ENCODE results near the gene ABCA5.

Gene ABCA5

DNA sequence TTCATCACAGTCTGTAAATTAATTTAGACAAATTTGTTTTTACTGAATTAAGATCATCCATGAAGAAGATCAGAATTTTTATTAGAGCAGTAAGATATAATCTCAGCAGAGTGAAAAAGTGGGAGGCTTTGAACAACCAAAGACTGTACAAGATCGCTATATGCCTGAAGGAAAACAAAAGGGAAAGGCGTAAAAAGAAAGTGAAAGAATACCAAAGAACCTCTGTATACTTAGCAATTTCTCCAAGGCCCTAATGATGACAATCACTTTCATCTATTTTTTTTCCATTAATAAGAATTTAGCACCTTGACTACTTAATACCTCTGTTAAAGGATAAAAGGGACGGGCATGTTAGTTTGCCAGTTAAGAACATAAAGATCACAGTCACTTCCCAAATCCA lies 59.7 kb downstream of the ABCA5 start:
- no peak for DNase-seq (ENCODE audit: low read depth)

DNA sequence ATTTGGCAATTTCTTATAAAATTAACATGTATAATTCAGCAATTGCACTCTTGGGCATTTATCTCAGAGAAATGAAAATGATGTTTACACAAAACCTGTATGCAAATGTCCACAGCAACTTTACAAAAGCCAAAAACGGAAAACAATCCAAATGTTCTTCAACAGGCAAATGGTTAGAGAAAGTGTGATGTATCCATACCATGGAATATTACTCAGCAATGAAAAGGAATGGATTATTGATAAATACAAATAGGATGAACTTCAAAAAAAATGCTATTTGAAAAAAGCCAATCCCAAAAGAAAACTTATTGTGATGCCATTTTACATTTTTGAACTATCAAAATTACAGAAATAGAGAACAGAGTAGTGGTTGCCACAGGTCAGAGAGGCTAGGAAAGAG lies 61.1 kb downstream of the ABCA5 start:
- DNase-seq (ENCODE audit: low read depth), result no peak

DNA sequence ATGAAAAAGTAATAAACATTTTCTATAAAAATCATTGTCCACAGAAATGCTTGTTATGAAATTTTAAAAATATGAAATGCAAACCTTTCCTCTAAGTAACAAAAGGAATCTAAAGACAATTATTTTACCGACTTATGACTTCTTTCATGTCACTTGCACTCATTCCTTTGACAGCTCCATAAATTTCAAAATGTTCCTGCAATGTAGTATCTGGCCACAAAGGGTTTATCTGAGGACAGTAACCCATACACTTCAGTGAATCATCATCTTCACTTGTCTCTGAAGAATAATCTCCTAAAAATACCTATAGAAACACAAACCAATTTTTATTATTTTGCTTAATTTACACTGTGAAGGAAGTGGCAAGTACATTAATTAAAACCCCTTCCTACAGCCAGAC lies 72.7 kb downstream of the ABCA5 start:
- no peak for DNase-seq (ENCODE audit: low read depth)

DNA sequence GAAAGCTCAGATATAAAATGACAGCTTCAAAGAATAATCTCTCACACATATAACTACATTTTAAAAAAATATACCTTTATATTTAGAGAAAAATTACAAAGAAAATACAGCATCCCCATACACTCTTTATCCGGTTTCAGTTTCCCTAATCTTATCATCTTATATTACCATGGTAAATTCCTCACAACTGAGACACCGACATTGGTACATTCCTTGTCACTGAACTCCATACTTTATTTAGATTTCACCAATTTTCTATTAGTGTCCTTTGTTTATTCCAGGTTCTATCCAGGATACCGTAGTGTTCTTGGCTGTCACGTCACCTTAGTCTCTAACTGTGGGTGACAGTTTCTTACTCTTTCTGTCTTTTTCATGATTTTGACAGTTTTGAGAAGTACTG lies 76.3 kb downstream of the ABCA5 start:
- no peak for DNase-seq (ENCODE audit: low read depth)

DNA sequence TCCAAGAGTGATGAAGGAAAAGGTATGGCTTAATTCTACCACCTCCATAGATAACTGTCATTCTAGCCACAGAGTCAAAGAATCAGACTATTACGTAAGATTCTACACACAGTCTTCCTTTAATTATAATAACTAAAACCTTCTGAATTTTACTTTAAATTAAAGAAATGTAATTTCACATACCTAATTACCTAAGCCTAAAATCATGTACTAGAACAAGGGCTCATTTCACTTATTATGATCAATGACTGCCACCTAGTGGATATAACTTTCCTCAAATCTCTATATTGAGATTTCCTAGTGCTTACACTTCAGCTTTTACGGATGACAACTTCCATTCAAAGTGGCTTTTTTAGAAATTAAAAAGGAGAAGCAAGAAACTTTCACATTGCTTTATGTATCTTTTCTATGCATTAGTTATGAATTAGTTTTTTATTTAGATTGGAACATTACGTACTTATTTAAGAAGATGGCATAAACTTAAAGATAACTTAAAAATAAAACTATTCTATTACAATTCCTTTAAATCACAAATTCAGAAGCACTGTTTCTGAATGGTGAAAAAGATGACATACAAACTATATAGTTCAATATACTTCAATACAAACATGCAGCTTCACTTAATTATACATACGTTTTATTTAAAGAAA lies 80.1 kb downstream of the ABCA5 start:
- DNase-seq (ENCODE audit: low read depth), result no peak

DNA sequence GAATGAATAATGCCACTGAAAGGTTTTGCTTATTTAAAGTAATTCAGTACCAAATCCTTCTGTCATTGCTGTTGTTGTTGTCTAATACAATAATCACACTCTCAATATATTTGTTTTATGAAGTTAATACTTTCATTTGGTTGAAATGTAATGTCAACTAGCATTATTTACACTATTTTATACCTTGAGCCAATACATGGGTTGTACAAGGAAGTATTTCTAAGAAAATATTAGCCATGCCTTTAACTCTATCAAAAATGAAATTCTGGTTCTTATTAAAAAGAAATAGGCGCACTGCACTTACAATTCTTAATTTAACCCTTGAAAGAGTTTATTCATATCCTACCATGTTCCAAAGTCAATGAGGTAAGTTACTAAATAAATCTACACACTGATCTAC lies 80.7 kb downstream of the ABCA5 start:
- DNase-seq (ENCODE audit: low read depth), result no peak

DNA sequence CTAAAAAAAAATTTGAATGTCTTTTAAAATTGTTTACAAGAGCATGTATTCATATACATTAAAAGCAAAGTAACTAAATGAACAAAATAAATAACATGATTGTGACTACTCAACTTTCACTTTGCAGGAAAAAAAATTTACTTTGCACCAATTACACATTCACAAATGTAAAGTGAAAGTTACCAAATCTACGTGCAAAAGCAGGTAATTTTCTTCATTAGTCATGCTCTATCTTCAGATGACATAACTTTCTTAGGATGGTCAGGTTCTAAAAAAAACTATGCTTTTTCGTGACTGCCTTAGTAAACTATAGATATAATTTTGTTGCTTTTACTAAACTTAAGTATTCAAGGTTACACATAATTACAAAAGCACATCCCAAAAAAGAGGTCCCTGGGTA lies 81.3 kb downstream of the ABCA5 start:
- DNase-seq (ENCODE audit: low read depth), result no peak

DNA sequence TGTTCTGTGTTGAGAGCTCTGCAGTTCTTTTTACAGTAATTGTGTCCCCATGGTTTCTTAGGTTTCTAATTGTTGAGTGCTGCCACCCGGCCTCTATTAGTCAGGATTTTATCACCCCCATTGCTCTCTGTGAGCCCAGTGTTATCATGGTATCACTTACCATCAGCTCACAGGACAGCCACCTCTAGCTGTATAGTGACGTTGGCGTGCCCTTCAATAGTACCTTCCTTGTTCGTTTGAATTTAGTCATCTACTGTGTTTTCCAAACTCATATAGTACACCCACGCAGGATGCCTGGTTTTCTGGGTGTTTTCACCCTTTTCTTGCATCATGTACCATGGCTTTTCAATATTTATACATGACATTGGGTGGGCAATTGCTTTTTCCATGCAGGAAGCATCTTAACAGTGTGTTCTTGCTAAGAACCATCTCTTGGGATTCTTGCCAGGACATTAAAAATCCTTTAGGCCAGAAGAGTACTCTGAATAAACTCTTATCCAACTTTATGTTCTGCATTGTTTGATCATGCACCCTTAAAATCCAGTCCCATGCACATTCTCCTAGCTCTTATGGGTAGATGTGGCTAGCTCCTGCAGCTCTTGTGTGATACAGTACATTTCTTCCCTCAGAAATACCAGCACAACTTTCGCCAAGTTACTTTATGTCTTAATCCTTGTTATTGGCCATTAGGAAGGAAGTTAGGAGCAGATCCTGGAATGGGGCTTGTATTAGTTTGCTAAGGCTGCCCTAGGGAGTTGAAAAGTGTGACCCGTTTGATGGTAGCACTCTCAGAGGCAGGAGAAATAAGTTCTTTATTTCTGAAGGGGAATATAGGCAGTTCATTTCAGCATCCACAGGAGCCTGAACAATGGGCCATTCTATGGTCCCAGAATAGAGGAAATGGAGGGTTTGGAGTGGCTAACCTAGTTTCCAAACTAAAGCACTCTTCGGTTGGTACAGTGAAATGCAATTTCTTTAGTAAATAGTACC lies 87.0 kb downstream of the ABCA5 start:
- no peak for DNase-seq (ENCODE audit: low read depth)

DNA sequence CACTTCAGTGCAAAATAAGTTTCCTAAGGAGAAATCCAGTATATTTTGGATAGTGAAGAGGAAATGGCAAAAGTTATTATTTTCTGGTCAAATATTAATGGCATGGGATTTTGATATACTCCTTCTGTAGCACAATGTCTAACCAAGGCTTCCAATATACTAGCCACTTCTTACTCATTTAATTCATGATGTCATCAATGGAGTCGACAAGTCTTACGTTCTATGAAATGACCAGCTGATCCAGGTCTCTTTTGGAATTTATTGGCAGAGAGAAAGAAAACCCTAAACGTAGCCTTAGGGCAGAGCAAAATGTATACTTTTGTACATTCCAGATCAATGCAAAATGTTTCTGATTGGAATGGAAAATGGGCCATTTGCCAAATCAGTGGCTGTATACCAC lies 90.0 kb downstream of the ABCA5 start:
- DNase-seq (ENCODE audit: low read depth), result no peak

DNA sequence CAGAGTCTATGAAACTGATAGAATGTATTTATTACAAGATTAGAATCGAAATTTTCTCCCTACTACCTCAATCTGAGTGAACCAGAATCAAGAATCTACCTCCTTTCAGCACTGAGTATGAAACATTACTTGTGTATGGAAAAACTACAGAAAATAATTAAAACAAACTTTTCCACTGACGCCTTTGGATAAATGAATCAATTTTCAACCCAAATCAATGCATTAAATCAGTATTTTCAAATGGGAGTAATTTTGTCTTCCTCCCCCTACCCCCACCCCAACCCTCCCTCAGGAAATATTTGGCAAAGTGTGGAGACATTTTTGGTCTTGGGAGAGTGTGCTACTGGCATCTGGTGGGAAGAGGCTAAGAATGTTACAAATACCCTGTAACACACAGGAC lies 90.5 kb downstream of the ABCA5 start:
- DNase-seq (ENCODE audit: low read depth), result no peak

DNA sequence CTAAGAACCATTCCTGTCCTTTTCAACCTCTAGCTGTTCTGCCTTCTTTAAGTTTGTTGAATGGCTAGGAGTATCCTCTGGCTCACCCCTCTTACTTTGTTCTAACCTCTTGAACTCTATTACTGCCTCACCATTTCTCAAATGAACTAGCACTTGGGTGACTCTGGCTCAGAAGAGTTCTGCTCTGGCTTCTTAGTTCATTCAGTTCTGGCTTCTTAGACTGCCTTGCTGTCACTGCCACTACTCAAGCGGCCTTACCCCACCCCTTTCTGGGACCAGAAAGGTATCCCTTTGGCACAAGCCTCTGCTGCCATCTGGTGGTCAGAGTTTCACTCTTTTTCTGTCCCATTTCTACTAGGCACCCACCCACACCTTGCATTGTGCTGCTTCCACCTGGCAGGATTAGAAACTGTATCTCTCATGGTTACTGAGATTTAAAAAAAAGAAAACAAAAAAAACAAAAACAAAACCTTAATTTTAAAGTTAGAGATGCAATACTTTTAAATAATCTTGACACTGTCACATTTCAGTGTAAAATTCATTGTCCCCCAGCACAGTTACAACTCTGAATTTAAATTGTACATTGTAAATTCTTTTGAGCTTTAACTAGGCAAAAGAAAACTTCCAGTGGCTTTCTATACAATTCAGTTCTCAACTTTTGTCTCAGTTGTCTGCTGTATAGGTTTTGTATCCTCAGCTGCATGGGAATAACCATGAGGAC lies 91.4 kb downstream of the ABCA5 start:
- DNase-seq (ENCODE audit: low read depth), result peak; percentile 76

DNA sequence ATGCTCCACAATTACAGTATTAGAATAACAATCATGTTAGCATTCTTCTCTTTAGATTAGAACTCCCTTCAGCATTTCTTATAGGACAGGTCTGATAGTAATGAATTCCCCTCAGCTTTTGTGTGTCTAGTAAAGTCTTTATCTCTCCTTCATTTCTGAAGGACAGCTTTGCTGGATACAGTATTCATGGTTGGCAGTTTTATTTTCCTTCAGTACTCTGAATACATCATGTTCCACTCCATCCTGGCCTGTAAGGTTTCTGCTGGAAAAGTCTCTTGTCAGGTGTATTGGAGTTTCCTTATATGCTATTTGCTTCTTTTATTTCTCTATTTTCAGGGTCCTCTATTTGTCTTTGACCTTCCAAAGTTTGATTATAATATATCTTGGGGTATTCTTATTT lies 94.3 kb downstream of the ABCA5 start:
- no peak for DNase-seq (ENCODE audit: low read depth)

DNA sequence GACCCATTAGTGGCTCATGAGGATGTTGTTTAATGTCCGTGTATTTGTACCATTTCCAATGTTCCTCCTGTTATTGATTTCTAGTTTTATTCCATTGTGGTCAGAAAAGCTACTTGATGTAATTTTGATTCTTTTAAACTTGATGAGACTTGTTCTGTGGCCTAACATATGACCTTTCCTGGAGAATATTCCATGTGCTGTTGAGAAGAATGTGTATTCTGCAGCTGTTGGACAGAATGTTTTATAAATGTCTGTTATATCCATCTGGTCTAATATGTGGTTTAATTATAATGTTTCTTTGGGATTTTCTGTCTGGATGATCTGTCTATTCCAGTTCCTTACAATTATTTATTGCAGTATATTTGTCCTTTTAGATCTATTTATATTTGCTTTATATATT lies 95.4 kb downstream of the ABCA5 start:
- DNase-seq (ENCODE audit: low read depth), result no peak

DNA sequence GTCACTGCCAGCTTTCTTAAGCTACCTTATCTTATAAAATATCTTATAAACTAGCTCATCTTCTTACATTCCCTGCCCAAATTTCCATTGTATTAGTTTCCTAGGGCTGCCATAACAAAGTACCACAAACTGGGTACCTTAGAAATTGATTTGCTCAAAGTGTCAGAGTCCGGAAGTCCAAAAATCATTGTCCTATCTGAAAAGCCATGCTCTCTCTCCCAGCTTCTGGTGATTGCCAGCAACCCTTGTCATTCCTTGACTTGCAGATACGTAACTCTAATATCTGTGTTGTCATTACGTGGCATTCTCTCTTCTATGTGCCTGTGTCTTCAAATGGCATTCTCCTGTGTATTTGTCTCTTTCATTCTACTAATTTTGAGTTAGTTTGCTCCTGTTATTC lies 96.0 kb downstream of the ABCA5 start:
- DNase-seq (ENCODE audit: low read depth), result no peak

DNA sequence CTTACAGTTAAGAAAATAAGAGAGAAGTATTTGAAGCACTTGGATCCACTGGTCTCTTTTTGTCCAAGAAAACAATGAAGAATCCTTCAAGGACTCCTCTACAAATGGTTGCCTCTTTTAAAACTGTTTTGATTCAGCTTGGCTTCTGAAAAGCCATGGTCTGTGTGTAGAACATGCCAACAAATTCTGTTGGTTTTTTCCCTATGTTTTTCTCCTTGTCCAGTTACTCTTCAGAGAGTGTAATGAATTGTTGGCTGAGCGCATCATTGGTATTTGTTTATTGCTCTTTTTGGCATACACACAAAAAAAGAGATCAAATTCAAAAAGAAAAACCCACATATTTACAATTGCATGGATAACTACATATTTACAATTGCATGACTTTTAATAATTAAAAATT lies 98.4 kb downstream of the ABCA5 start, which contains the start of gene ABCA10:
TSS of gene ABCA10 (minus strand) at position 249 of the 400 bp plus-strand sequence. CDS start 3,466 bp downstream, outside the sequence.
- DNase-seq (ENCODE audit: low read depth), result no peak

DNA sequence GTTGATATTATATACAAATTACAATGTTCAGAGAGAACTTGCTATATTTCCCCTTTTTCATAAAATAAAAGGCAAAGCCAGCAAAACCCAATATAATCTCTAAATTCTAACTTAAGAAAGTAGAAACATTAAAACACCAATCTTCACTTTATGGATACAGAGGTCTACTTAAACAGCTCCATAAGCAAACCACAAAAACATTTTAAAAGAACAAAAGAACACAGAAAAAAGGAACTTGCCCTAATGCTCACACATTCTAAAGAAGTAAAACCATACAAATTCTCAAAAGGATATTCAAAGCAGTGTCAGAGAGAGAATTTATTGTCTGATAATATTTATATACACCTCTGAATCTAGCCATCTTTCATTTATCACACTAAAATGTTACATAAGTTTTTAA lies 98.9 kb downstream of the ABCA5 start:
- DNase-seq (ENCODE audit: low read depth), result no peak

DNA sequence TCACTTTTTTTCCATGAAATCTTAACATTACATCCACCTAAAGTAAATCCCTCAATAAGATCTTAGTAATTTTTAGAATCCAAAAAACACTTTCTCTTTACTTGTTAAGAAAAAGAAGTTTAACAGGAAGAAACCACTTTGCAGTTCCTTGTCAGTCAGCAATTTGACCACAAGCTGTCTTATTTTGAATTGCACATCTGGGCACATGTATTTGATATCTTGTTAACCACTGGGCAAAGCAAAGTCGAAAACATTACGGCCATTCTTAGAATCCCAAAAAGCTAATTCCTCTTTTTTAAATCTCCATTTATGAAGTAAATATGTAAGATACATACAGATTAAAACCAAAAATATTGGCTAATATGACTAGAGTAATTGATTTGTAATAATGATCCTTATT lies 99.4 kb downstream of the ABCA5 start:
- no peak for DNase-seq (ENCODE audit: low read depth)

DNA sequence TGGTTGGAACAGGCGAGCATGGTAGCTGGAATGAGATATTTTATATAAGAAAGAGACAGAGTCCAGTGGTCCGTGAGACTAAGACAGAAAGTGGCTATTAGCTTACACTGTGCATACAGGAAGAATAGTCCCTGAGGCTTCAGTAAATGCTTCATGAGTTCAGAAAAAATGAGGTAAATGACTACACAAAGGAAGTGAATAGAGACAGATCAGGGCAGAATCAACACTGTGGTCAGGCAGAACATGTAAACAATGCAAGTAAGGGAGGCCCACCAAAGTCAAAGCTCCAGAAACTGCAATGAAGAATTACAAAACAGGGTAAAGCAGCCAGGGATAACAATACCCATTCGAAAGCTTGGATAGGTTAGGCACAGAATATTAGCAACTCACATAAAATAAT lies 103.1 kb downstream of the ABCA5 start:
- no peak for DNase-seq (ENCODE audit: low read depth)

DNA sequence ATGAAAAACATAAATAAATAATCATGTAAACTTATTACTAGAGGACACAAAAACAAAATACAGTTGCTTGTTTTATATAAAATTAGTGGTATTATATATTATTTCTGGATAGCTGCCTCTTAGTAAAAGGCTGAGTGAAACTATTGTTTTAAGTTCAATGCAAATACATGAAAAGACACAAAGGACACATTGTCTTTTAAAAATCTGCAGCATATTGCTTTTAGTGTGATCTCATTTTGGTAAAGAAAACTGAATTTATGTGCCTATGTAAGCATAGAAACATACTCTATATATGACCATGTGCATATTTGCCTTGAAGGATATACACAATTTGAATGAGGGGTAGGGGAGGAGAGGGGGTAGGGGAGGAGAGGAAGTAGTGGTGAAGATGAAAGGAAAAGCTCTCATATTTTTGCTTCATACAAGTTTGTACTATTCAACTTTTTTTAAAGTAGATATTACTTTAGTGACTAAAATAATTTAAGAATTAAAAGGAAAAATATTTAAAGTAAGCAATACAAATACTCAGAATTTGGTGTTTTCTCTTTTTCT lies 104.2 kb downstream of the ABCA5 start:
- DNase-seq (ENCODE audit: low read depth), result no peak

DNA sequence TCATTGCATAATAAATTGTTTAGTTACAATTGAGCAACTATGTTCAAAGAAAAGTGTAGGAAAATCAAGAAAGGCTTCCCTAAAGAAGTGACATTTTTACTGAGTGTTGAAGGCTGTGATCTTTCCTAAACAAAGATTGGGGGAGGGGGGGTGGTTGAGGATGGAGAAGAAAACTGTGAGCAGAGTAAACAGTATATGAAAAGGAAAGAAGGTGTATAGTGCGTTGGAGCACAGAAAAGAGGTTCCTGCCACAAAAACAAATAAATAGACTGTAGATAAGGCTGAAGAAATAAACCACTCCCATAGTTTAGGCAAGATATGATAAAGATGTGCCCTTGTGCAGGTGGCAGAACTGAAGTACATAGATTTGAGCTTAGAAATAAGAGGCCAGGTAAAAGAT lies 106.8 kb downstream of the ABCA5 start:
- no peak for DNase-seq (ENCODE audit: low read depth)

DNA sequence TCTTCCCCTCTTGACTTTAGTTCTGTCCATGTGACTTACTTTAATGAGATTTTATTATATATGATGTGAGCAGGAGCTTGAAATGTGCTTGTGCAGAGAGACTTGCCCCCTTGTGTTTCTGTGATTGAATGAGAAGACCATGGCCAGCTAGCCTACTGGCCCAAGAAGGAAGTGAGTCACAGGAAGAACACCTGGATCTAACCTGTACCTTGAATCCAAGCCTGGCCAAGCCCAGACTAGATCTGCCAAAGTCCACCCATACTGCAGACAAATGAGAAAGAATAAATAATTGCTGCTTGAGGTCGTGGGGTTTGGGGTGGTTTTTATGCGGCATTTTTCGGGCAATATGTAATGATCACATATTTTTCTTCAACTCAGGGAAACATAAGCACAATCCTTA lies 107.9 kb downstream of the ABCA5 start:
- no peak for DNase-seq (ENCODE audit: low read depth)

DNA sequence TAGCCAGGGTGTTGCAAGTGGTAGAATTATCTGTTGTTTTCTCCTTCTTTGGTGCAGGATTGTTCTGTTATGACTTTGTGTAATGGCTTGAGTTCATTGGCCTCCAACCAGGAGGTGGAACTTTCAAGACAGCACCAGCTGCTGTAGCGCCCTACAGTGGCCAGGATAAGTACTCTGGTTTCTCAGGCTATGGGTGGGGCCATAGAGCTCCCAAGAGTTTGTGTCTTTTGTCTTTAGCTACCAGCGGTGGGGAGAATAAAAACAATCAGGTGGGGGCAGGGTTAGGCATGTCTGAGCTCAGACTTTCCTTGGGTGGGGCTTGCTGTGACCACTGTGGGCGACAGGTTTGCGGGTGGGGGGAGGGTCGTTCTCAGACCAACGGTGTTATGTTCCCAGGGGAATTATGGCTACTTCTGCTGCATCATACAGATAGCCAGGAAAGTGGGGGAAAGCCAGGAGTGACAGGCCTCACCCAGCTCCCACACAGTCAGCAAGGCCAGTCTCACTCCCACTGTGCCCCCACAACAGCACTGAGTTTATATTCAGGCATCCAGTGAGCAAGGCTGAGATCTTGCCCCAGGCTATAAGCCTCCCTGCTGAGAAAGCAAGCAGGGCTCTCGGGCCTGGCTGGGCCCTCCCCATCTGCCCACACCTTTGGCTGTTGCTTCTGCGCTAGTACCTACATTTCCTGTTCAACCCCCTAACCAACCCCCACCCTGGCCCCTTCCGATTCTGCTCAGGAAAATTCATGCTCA lies 113.7 kb downstream of the ABCA5 start:
- DNase-seq (ENCODE audit: low read depth), result no peak
